UCSD-AML1 (cell line): Measurements from ENCODE around the gene RNU5D-1.
A peak's percentile ranks its signal among the peaks of the same experiment; 100 is the strongest.
"Not testable (repeated sequence)": the region's sequence is repeated elsewhere in the genome, so short reads cannot be mapped to it uniquely, and the experiment has no call there.

Source experiments
- DNase-seq: peaks from one replicate; lab custom pipeline; 2025; ENCODE audit not compliant: unreplicated experiment; lab: John Stamatoyannopoulos, UW

Gene RNU5D-1

DNA sequence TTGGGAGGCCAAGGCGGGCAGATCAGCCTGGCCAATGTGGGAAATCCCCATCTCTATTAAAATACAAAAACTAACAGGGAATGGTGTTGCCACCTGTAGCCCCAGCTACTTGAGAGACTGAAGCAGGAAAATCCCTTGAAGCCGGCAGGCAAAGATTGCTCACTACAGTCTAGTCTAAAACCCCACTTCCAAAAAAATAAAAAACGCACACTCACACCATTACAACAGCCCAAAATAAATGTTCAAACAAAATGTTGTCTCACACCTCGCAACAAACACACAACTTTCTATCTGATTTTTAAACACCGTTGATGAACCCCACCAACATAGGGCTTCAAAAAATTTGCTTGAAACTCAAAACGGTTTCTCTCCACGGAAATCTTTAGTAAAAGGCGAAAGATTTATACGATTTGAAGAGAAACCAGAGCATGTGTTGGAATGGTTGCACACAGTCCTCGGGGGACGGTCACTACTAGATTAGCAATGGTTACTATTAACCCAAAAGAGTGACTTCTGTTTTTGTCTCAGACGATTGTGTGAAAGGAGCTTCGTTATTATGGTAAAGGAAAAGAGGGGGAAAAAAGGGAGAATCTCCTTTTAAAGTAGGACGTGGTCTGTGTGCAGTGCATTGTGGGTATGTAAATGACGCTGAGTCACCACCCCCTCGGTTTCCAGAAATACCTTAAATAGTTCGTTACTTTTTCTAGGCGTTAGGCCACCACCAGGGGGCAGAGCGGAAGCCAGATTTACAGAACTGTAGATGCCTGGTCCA is at the start of gene RNU5D-1:
Gene RNU5D-1, minus strand, starts transcription at position 430 of the 772 bp plus-strand sequence.
- peak; percentile 88 for DNase-seq

DNA sequence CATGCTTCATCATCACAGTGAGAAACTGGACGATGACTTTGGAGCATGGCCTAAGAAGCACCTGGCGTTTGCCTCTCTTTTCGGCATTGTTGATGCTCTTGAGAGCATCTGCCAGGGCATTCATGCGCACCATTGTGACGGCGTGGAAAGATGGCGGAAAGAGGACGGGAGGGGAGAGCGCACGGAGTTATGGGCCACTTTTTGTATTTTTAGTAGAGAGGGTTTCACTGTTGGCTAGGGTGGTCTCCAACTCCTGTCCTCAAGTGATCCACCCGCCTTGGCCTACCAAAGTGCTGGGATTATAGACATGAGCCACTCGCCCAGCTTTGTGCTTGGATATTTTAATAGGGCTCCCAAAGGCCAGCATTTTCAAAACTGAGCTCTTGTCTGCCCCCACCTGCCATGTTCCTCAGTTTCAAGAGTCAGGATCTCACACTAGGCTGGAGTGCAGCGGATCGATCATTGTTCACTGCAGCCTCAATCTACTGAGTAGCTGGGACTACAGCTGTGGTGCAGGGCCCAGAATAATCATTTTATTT is 49.7 kb upstream of the RNU5D-1 start:
- DNase-seq = no peak

DNA sequence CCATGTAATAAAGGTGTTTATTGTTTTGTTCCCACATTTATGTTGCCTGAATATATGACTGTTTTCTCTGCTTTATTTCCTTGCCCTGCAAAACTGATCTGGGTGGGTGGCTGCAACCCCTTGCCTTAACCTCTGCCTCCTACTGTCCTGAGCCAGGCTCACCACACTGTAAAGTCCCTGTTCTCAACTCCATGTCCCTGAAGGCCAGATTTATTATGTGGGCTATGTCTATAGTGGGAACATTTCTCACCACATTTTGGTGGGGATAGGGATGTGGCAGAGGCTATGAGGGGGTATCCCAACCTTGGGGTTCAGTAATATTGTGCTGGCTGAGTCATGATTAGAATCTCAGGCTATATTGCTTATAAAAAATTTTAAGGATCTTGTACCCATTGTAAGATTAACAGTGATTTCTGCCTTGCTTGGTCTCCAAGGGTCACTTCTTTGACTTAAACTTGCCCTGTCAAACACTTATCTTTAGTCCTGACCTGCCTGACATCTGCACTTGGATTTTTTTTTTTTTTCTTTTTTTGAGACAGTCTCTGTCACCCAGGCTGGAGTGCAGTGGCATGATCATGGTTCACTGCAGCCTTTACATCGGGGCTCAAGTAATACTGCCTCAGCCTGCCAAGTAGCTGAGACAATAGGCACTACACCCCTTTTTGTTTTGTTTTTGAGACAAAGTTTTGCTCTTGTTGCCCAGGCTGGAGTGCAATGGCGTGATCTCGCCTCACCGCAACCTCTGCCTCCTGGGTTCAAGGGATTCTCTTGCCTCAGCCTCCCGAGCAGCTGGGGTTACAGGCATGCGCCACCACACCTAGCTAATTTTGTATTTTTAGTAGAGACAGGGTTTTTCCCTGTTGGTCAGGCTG is 48.0 kb upstream of the RNU5D-1 start:
- DNase-seq = no peak

DNA sequence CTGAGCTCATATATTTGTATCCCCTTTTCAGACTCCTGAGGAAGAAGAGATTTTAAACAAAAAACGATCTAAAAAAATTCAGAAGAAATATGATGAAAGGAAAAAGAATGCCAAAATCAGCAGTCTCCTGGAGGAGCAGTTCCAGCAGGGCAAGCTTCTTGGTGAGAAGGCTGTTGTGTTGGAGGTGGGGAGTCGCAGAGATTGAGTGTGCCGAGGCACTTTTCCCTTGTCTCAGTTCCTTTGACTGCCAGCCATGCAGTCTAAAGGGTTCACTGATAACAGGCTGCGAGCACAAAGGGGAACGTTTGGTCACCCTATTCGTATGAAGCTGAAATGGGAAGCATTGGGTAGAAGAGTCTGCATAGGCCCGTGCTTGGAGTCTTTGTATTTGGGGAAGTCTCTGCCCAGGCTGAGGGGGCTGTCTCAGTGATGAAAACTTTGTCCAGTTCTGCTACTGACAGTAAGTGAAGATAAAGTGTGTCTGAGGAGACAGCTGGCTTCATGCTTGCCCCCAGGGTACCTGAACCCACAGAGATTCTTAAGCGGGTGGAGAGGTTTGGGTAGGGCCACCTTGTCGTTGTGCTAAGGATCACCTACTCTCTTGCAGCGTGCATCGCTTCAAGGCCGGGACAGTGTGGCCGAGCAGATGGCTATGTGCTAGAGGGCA is 47.1 kb upstream of the RNU5D-1 start:
- DNase-seq = no peak

DNA sequence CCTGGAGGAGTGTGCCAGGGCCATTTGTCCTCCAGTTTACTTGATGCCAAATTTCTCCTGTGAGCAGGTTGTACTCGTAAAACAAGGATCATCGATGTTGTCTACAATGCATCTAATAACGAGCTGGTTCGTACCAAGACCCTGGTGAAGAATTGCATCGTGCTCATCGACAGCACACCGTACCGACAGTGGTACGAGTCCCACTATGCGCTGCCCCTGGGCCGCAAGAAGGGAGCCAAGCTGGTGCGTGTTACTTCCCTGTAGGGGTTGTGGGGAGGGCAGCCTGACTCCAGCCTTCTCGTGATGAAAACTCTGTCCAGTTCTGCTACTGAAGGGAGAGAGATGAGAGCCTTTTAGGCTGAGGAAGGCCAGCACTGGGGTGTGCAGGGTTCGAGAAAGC is 46.6 kb upstream of the RNU5D-1 start:
- no peak for DNase-seq

DNA sequence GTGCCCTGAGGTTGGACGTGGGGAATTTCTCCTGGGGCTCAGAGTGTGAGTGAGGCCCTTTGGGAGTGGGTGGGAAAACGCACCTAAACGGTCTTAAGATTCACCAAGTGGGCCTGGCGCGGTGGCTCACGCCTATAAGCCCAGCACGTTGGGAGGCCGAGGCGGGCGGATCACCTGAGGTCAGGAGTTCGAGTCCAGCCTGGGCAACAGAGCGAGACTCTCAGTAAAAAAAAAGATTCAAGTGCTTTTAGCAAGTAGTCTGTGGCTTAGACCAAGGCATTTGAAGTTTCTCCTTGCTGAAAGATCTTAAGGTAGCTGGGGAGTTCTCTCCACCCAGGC is 45.7 kb upstream of the RNU5D-1 start:
- DNase-seq = no peak

DNA sequence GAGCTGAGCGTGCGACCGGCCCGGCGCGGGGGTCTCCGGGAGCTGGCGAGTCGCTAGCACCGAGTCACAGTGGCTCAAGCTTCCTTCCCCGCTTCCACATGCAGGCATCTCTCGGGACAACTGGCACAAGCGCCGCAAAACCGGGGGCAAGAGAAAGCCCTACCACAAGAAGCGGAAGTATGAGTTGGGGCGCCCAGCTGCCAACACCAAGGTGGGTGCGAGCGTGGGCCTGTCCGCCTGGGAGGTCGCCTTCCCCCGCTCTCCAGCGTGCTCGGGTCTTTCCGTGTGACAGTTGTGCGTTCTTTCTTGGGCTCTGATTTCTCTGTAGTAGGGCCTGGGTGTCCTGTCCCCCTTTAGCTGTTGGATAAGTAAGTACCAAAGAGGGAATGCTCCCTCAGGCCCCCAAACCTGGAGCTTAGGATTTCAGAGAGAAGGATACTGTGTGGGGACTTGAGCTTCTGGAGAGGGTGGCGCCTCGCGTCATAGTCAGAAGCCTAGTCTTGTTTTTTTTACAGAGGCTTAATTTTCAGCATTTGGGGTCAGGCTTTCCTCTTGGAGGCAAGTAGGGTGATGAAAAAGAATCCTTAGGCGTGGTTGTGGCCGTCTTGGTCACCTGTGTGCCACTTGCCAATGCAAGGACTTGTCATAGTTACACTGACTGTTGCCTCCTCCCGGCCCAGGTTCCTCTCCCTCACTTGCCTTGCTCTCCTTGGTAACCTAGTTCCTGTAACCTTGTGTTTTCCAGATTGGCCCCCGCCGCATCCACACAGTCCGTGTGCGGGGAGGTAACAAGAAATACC is 45.2 kb upstream of the RNU5D-1 start:
- peak; percentile 52 for DNase-seq

DNA sequence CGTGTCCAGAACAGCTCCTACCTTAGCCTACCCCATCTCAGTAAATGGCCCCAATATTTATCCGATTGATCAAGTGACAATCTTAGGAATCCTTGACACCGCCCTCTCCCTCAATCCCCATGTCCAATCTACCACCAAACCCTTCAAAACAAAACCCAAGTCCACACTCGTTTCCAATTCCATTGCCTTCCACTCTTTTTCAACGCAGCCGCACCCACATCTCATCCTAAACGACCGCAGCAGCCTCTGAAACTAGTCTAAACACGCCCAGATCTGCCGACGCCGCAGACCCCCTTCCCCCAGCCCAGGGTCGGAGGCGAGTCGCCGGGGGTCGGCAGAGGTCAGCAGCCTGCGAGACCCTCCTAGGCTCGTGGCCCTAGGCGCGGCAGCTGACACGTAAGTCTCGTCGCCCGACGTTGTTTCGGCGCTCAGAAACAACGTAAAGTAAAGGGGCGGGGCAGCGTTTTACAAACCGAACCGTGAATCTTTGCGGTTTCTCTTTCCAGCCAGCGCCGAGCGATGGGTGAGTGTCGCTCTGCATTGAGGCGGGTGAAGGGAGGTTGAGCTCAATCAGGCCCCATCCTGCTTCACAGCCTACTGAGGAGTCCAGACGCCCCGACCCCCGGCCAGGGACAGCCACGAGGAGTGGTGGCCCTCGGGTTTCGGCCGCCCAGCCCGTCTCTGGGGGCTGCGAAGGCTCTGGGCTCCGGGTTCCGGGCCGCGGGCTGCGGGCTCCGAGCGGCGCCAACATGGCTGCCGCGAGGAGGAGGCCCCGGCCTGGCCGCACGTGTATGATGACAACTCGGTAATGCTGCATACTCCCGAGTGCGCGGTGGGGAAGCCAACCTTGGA is 44.3 kb upstream of the RNU5D-1 start, which contains the start of gene RPS8:
Gene RPS8, plus strand, starts transcription at position 463 of the 852 bp plus-strand sequence. Its CDS starts 57 bp downstream, at position 520.
- peak; percentile 91 for DNase-seq

DNA sequence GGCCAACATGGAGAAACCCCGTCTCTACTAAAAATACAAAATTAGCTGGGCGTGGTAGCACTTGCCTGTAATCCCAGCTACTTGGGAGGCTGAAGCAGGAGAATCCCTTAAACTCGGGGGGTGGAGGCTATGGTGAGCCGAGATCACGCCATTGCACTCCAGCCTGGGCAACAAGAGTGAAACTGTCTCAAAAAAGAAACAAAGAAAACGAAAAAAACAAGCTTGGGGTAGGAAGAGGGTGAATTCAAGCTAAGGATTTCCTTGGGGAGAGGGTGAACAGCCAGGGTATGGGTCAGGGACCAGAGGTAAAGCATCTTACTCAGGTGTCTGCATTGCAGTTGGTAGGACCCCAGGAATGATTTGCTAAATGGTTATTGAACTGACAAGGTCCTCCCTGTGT is 35.5 kb upstream of the RNU5D-1 start:
- DNase-seq = not testable (repeated sequence)

DNA sequence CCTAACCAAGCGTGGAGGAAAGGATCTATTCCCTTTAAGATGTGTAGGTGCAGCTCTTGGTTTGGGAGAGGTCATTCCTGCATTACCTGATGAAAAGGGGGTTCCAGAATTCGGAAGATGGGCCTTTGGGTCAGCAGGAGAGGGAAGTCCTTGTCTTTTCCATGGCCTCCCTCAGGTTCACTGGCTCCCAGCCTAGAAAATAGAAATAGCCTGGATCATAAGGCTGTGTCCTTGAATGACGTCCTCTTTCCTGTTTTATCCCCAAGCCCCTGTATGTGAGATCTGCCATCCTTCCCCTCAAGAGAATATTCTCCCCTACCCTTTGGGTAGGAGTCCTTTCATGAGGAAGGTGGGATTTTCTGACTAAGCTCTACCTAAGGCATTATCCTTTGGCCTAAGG is 29.9 kb upstream of the RNU5D-1 start:
- no peak for DNase-seq

DNA sequence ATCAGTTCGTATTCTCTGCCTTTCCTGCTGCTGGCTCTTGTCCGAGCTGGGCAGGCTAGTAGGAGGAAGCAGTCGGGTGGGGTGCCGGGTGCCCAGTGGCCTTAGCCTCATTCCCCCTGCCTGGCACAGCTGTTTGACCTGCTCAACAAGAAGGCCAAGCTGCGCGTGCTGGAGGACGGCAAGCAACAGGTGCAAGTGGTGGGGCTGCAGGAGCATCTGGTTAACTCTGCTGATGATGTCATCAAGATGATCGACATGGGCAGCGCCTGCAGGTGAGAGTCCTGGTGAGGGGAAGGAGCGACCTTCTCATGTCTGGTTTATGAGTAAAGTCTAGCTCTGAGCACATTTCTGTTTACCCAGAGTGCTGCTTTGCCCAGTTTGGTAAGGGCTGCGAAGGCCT is 28.1 kb upstream of the RNU5D-1 start:
- DNase-seq = no peak

DNA sequence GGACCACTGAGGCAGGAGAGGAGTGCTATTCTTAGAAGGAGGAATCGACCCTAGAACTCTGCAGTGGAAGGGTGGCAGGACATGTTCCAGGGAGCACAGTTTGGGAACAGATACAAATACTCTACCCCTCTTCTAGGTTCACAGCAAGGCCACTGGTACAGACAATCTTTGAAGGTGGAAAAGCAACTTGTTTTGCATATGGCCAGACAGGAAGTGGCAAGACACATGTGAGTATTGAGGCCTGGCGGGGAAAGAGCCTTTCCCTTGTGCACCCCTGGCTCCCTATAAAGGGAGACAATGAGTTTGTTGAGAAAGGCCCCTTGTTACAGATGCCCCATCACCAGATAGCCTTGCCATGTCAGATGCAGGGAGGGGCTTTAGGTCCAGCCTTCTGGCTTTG is 26.4 kb upstream of the RNU5D-1 start:
- no peak for DNase-seq

DNA sequence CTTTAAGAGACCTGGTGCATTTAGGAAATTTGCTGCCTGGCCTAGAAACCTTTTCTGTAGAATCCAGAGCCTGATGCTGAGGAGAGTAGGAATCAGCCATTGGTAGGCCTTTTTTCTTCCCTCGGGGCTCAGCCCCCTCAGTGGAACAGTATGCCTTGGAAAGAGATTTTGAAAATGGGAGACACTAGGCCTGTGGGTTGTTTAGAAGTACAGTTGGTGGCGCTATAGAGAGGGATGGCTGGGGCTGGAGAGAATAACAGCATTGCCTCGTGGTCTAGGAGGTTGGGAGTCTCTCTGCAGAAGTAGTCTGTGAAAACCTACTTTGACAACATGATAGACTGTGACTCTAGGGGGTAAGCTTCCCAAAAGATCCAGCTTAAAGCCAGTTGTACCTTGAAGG is 16.9 kb upstream of the RNU5D-1 start:
- DNase-seq = no peak

DNA sequence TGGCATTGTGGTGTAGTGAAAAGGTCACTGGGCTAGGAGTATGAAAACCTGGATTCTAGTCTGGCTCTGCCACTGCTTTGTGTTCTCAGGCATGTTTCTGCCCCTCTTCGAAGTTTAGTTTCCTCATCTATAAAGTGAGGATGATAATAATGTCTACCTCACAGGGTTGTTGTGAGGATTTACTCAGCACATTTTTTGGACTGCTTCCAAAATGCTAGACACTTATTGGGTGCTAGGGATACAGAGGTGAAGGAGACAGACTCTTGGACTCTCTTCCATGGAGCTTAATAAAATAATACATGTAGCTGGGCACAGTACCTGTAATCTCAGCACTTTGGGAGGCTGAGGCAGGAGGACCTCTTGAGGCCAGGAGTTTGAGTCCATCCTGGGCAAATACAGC is 12.2 kb upstream of the RNU5D-1 start:
- DNase-seq = no peak

DNA sequence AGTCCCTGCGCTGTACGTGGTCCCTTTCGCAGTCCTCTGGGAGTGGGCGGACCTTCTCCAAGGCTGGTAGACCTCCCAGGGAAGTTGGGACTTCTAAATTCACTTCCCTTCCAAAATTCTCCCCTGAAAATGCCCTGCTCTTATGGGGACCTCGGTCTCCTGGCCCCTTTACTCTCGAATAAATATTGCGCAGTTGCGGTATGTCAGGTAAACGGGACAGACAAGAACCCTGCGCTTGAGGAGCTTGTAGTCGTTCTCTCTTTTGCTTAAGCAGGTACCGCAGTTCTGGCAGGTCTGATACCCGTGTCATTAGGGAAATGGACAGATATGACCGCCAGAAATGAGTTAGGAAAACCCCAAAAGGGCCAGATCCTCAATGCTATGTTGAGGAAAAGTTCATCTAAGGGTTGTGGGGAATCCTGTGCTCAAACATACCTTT is 9.2 kb upstream of the RNU5D-1 start:
- DNase-seq = no peak

DNA sequence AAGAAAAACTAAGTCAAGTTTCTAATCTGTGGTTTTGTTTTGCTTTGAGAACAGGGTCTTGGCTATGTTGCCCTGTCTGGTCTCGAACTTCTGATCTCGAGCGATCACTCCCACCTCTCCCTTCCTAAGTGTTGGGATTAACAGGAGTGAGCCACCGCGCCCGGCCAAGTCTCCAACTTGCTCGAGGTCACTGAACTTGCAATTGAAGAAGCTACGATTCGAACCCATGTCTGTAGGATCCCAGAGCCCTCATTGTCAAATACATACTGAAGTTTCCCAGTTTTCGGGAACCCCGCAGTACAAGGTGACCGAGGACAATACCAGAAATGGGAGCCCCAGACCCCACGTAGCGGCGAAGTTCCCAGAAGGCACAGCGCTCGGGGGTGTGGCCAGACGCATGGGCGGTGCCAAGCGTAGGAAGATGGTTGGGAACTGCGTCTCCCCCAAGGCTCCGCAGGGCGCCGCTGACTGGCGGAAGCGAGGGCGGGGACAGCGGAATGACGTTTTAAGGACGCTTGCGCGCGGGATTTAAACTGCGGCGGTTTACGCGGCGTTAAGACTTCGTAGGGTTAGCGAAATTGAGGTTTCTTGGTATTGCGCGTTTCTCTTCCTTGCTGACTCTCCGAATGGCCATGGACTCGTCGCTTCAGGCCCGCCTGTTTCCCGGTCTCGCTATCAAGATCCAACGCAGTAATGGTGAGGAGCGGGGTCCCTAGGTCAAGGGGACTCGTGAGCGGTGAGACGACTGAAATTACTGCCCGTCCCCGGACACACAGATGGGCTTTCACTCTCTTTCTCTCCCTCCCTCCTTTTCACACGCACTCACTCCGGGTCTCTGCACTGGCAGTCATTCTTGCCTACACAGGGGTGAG is 8.6 kb upstream of the RNU5D-1 start, which contains the start of gene KIF2C:
Gene KIF2C, plus strand, starts transcription at position 531 of the 872 bp plus-strand sequence. Its CDS starts 96 bp downstream, at position 627.
- DNase-seq = peak; percentile 99

DNA sequence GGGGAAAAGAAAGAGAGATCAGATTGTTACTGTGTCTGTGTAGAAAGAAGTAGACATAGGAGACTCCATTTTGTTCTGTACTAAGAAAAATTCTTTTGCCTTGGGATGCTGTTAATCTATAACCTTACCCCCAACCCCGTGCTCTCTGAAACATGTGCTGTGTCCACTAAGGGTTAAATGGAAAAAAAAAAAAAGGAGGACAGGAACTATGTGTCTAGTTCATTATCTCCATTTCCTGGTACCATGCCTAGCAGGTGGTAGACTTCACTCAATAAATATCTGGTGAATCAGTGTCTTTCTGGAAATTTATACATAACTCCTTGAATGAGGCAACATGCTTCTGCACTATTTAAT is 8.0 kb upstream of the RNU5D-1 start:
- not testable (repeated sequence) for DNase-seq

DNA sequence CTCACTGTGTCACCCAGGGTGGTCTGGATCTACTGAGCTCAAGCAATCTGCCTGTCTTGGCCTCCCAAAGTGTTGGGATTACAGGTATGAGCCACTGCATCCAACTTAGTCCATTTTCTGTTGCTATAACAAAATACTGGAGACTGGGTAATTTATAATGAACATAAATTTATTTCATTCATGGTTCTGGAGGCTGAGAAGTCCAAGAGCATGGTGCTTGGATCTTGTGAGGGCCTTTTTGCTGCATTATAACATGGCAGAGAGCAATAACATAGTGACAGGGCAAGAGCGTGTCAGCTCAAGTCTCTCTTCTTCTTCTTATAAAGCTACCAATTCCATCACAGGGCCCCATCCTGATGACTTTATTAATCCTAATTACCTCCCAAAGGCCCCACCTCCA is 5.0 kb upstream of the RNU5D-1 start:
- DNase-seq = no peak

DNA sequence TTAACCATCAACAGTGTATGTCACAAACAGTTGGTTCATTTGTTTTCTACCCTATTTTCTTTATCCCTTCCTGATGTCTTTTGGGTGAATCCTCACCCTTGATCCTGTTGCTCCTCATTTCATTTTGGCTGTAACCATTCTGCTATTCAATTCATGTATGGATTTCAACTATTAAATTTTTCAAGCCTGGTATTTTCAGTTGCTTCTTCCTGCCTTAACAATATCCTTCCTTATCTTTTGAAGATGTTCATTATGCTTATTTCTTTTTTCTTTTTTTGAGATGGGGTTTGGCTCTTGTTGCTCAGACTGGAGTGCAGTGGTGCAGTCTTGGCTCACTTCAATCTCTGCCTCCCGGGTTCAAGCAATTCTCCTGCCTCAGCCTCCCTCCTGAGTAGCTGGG is 2.8 kb upstream of the RNU5D-1 start:
- no peak for DNase-seq
